ENCODE results near the gene NDNF.

GRCh38 chr4:121093261-121093660 lies 20.9 kb upstream of the NDNF start:
- TF ChIP-seq CTCF (conservative IDR thresholded peaks at IDR 0.05; ENCODE audit: low read length) = no peak
- TF ChIP-seq EZH2phosphoT487 (IDR thresholded peaks at IDR 0.05; ENCODE audit: borderline replicate concordance) = no peak

All from Loucy (cell line).